Measurements from ENCODE around the gene PPIP5K2. TPM values are rescaled to one million over a fixed set of nuclear protein-coding genes. Genes with fewer than 3 reads are reported as not detected.

Gene PPIP5K2
- total and polyA plus RNA-seq, 10 donors = 22.3 to 79.8 (median 63.5) TPM

GRCh38 chr5:103128202-103128601, 8.1 kb downstream of the PPIP5K2 start:
- intact Hi-C loops (cut with DNase I; ENCODE audit: low total_unique reads) = no loop called here
- Histone ChIP-seq H3K27ac (no peak overlapping the region), H3K4me3 (no peak overlapping the region), H3K9me3 (no peaks in the 10 kb centered on the region), H3K27me3 (replicated peaks in 1 of 7) (no peaks in the 10 kb centered on the region), H3K4me1 (peaks cover 0 to 60% (median 9%) of the 10 kb centered on the region in 6 donors), H3K36me3 (peaks cover 0 to 19% (median 0%) of the 10 kb centered on the region in 6 donors)
- no peak for DNase-seq
- TF ChIP-seq CTCF (IDR thresholded peaks at IDR 0.05 in 8 of 11, conservative IDR thresholded peaks at IDR 0.05 in 3 of 11) (no peak), POLR2AphosphoS5 (IDR thresholded peaks at IDR 0.05) (no peak), POLR2A (IDR thresholded peaks at IDR 0.05) (no peak)

GRCh38 chr5:103132684-103133083, 12.6 kb downstream of the PPIP5K2 start:
- TF ChIP-seq POLR2AphosphoS5 (IDR thresholded peaks at IDR 0.05) = no peak
- no peak for TF ChIP-seq CTCF (IDR thresholded peaks at IDR 0.05 in 8 of 11, conservative IDR thresholded peaks at IDR 0.05 in 3 of 11)
- no peak for TF ChIP-seq POLR2A (IDR thresholded peaks at IDR 0.05)
- intact Hi-C loops (cut with DNase I; ENCODE audit: low total_unique reads) = loop anchor here (10.0 kb wide), 1 partner anchor 548 kb away; no protein-coding TSS in a partner anchor
- DNase-seq = no peak
- Histone ChIP-seq H3K27me3 (replicated peaks in 1 of 7) (no peaks in the 10 kb centered on the region), H3K4me3 (no peak overlapping the region), H3K4me1 (peaks cover 0 to 39% (median 0%) of the 10 kb centered on the region in 6 donors), H3K27ac (no peak overlapping the region), H3K36me3 (peaks cover 0 to 51% (median 5%) of the 10 kb centered on the region in 6 donors), H3K9me3 (no peaks in the 10 kb centered on the region)
- WGBS, 5 donors = 80 to 88% (median 83%) methylated on average over 1 of the region's 1 CpG

GRCh38 chr5:103133231-103133630, 13.1 kb downstream of the PPIP5K2 start:
- no peak for DNase-seq
- 76 to 88% (median 78%) methylated on average over 2 of the region's 2 CpGs for WGBS, 5 donors
- Histone ChIP-seq H3K36me3 (peaks cover 0 to 57% (median 7%) of the 10 kb centered on the region in 6 donors), H3K27ac (no peak overlapping the region), H3K27me3 (replicated peaks in 1 of 7) (no peaks in the 10 kb centered on the region), H3K9me3 (no peaks in the 10 kb centered on the region), H3K4me1 (peaks cover 0 to 34% (median 0%) of the 10 kb centered on the region in 6 donors), H3K4me3 (no peak overlapping the region)
- TF ChIP-seq POLR2AphosphoS5 (IDR thresholded peaks at IDR 0.05) (no peak), CTCF (IDR thresholded peaks at IDR 0.05 in 8 of 11, conservative IDR thresholded peaks at IDR 0.05 in 3 of 11) (no peak), POLR2A (IDR thresholded peaks at IDR 0.05) (no peak)
- intact Hi-C loops (cut with DNase I; ENCODE audit: low total_unique reads) = loop anchor here (10.0 kb wide), 1 partner anchor 548 kb away; no protein-coding TSS in a partner anchor

- no peak for TF ChIP-seq CTCF (IDR thresholded peaks at IDR 0.05 in 8 of 11, conservative IDR thresholded peaks at IDR 0.05 in 3 of 11)
- TF ChIP-seq POLR2AphosphoS5 (IDR thresholded peaks at IDR 0.05) = no peak
- no peak for TF ChIP-seq POLR2A (IDR thresholded peaks at IDR 0.05)
- no peaks in the 10 kb centered on the region for H3K9me3 ChIP-seq
- no peak for DNase-seq
- no peak overlapping the region for H3K4me3 ChIP-seq
- no peak overlapping the region for H3K27ac ChIP-seq
- H3K27me3 ChIP-seq (replicated peaks in 1 of 7) = no peaks in the 10 kb centered on the region
- intact Hi-C loops (cut with DNase I; ENCODE audit: low total_unique reads) = loop anchor here (10.0 kb wide), 1 partner anchor 551 kb away; no protein-coding TSS in a partner anchor
- WGBS, 5 donors = 93 to 100% (median 96%) methylated on average over 1 of the region's 1 CpG
- H3K4me1 ChIP-seq = peaks cover 0 to 25% (median 0%) of the 10 kb centered on the region in 6 donors
- H3K36me3 ChIP-seq = peaks cover 0 to 67% (median 12%) of the 10 kb centered on the region in 6 donors
Measured at GRCh38 chr5:103135461-103135860, 15.4 kb downstream of the PPIP5K2 start.

Measured in spleen (tissue), 11 donors.